GM23248 (cell line): ENCODE results near the gene LYST.

Source experiments
- EZH2 ChIP-seq: fragments of 200-600 bp; sonication (generic); IDR thresholded peaks from 2 replicates; pipeline ENCODE4 v1.6.1; 2018; ENCODE audit warnings: antibody characterized with exemption, mild to moderate bottlenecking; ENCODE audit not compliant: insufficient read depth, poor library complexity, severe bottlenecking
- EZH2phosphoT487 ChIP-seq: fragments of 200-600 bp; sonication (generic); IDR thresholded peaks from 2 replicates; pipeline ENCODE4 v1.6.1; 2018; ENCODE audit warnings: antibody characterized with exemption, moderate library complexity, mild to moderate bottlenecking, low read depth; ENCODE audit not compliant: insufficient read depth

DNA sequence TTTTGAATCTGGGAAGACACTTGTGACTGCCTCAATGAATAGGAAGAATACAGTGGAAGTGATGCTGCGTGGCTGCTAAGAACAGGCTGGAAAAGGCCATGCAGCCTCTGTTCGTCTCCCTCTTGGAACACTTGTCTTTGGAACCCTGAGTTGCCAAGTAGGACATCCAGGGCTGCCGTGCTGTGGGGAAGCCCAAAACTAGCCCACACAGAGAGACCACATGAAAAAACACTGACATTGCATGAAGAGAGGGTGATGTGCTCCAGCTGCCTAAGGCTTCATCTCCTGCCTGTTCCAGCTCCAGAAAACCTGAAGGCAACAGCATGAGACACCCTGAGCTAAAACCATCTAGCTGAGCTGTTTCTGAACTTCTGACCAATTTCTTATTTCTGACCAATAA, 156.0 kb downstream of the LYST start:
- TF ChIP-seq EZH2phosphoT487 (no peak), EZH2 (no peak)
